H1 (cell line): ENCODE results near the gene POLR1G.

Experiments
- BACH1 ChIP-seq: IDR thresholded peaks from 2 replicates; pipeline ENCODE4 v1.6.1; 2012; ENCODE audit warnings: low read length, improper control_type of control experiment
- EZH2 ChIP-seq: fragments of 200-600 bp; sonication (generic); IDR thresholded peaks from 2 replicates; pipeline ENCODE4 v1.7.1; 2012; ENCODE audit warnings: low read depth, mild to moderate bottlenecking, moderate library complexity, low read length, inconsistent platforms; ENCODE audit not compliant: severe bottlenecking
- POLR2AphosphoS5 ChIP-seq: IDR thresholded peaks from 2 replicates; pipeline ENCODE4 v1.6.1; 2011; ENCODE audit warnings: low read depth, low read length
- ZNF274 ChIP-seq: IDR thresholded peaks from 2 replicates; pipeline ENCODE4 v1.7.0; 2012; ENCODE audit warnings: low read length, borderline replicate concordance; ENCODE audit errors: extremely low read depth
- TF ChIP-seq, protein P1 (sequence below), 3 experiments: IDR thresholded peaks; 1 replicate in 2 of 3; 2 replicates in 1 of 3; pipeline versions ENCODE4 v1.5.1 to v1.6.1; 2011; ENCODE audit warnings: low read length in 3 of 3, mild to moderate bottlenecking in 3 of 3, inconsistent platforms in 2 of 3, low read depth in 1 of 3, moderate library complexity in 1 of 3; ENCODE audit not compliant: insufficient read depth in 1 of 3; ENCODE audit errors: control extremely low read depth in 1 of 3
- TF ChIP-seq, protein P2 (sequence below): IDR thresholded peaks from 2 replicates; pipeline ENCODE4 v1.6.1; 2011; ENCODE audit warnings: low read length, improper control_type of control experiment

DNA sequence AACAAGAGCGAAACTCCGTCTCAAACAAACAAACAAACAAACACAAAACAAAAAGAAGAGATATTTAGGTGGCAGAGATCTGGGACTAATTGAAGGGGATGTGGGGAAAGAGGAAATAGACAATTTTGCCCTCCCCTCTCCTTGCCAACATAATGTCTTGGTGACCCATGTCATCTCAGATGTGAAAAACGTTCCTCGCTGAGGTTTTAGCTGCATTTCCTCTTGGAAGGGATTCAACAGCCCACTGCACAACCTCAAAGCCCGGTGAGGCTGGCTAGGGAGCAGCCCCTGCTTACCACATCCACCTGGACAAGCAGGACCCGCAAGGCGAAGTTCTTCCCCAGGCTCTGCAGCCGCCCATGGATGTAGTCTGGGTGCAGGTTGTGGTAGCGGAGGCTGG is 12.4 kb downstream of the POLR1G start:
- TF ChIP-seq EZH2 (no peak), BACH1 (no peak), ZNF274 (no peak), POLR2AphosphoS5 (no peak)
- TF ChIP-seq, protein P1, sequence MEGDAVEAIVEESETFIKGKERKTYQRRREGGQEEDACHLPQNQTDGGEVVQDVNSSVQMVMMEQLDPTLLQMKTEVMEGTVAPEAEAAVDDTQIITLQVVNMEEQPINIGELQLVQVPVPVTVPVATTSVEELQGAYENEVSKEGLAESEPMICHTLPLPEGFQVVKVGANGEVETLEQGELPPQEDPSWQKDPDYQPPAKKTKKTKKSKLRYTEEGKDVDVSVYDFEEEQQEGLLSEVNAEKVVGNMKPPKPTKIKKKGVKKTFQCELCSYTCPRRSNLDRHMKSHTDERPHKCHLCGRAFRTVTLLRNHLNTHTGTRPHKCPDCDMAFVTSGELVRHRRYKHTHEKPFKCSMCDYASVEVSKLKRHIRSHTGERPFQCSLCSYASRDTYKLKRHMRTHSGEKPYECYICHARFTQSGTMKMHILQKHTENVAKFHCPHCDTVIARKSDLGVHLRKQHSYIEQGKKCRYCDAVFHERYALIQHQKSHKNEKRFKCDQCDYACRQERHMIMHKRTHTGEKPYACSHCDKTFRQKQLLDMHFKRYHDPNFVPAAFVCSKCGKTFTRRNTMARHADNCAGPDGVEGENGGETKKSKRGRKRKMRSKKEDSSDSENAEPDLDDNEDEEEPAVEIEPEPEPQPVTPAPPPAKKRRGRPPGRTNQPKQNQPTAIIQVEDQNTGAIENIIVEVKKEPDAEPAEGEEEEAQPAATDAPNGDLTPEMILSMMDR (IDR thresholded peaks at IDR 0.05; ENCODE audit: control extremely low read depth in 1 of 3, insufficient read depth in 1 of 3, low read depth in 1 of 3, low read length in 3 of 3): no peak
- TF ChIP-seq, protein P2, sequence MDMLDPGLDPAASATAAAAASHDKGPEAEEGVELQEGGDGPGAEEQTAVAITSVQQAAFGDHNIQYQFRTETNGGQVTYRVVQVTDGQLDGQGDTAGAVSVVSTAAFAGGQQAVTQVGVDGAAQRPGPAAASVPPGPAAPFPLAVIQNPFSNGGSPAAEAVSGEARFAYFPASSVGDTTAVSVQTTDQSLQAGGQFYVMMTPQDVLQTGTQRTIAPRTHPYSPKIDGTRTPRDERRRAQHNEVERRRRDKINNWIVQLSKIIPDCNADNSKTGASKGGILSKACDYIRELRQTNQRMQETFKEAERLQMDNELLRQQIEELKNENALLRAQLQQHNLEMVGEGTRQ: no peak
